H1 (cell line): ENCODE results near the gene MAPRE2.

ENCODE experiments used
- ASH2L ChIP-seq: fragments of 200-600, 300-600 bp; sonication (generic); IDR thresholded peaks from one replicate; pipeline ENCODE4 v1.7.1; 2017; ENCODE audit warnings: low read length
- BACH1 ChIP-seq: IDR thresholded peaks from 2 replicates; pipeline ENCODE4 v1.6.1; 2012; ENCODE audit warnings: low read length, improper control_type of control experiment
- BRCA1 ChIP-seq: IDR thresholded peaks from 2 replicates; pipeline ENCODE4 v1.6.1; 2012; ENCODE audit warnings: low read depth, low read length, improper control_type of control experiment
- CEBPB ChIP-seq: IDR thresholded peaks from 2 replicates; pipeline ENCODE4 v1.6.1; 2012; ENCODE audit warnings: low read depth, low read length
- CHD2 ChIP-seq: IDR thresholded peaks from 2 replicates; pipeline ENCODE4 v1.6.1; 2012; ENCODE audit warnings: low read length, improper control_type of control experiment
- CTCF ChIP-seq, 3 experiments: IDR thresholded peaks; 1 replicate in 2 of 3; 2 replicates in 1 of 3; pipeline versions ENCODE4 v1.5.1 to v1.6.1; 2011; ENCODE audit warnings: low read length in 3 of 3, mild to moderate bottlenecking in 3 of 3, inconsistent platforms in 2 of 3, low read depth in 1 of 3, moderate library complexity in 1 of 3; ENCODE audit not compliant: insufficient read depth in 1 of 3; ENCODE audit errors: control extremely low read depth in 1 of 3
- EP300 ChIP-seq, 2 experiments: IDR thresholded peaks; 1 replicate in 1 of 2; 2 replicates in 1 of 2; pipeline ENCODE4 v1.6.1; 2011 to 2012; ENCODE audit warnings: low read depth in 2 of 2, low read length in 2 of 2, mild to moderate bottlenecking in 2 of 2, borderline replicate concordance in 1 of 2, inconsistent platforms in 1 of 2, moderate library complexity in 1 of 2
- KDM4A ChIP-seq: IDR thresholded peaks from one replicate; pipeline ENCODE4 v1.7.1; 2012; ENCODE audit warnings: low read depth, mild to moderate bottlenecking, moderate library complexity, low read length, inconsistent platforms; ENCODE audit not compliant: severe bottlenecking
- TAF1 ChIP-seq: IDR thresholded peaks from 2 replicates; pipeline ENCODE4 v1.6.1; 2011; ENCODE audit warnings: mild to moderate bottlenecking, low read depth, low read length

- TF ChIP-seq CTCF (IDR thresholded peaks at IDR 0.05; ENCODE audit: control extremely low read depth in 1 of 3, insufficient read depth in 1 of 3, low read depth in 1 of 3, low read length in 3 of 3), result no peak
- TF ChIP-seq CEBPB, result no peak
- TF ChIP-seq TAF1, result no peak
- no peak for TF ChIP-seq KDM4A
- TF ChIP-seq BRCA1, result no peak
- no peak for TF ChIP-seq EP300 (IDR thresholded peaks at IDR 0.05; ENCODE audit: borderline replicate concordance in 1 of 2, low read depth in 2 of 2, low read length in 2 of 2)
- no peak for TF ChIP-seq BACH1
- no peak for TF ChIP-seq ASH2L
- TF ChIP-seq CHD2, result no peak
Observed at GRCh38 chr18:35110059-35110458, 68.8 kb downstream of the MAPRE2 start.
